ENCODE measurements around the gene CDH16.
"Not testable (repeated sequence)": the region's sequence is repeated elsewhere in the genome, so short reads cannot be mapped to it uniquely, and the experiment has no call there.

CDH16 gene

GRCh38 chr16:66898933-66899309 is 19.8 kb downstream of the CDH16 start:
- H3K4me3 ChIP-seq (ENCODE audit: low read depth, low read length): no peak overlapping the region
- TF ChIP-seq CTCF (IDR thresholded peaks at IDR 0.05; ENCODE audit: borderline replicate concordance, insufficient read depth, low read depth, low read length): no peak

- no peak overlapping the region for H3K4me3 ChIP-seq (ENCODE audit: low read depth, low read length)
- no peak for TF ChIP-seq CTCF (IDR thresholded peaks at IDR 0.05; ENCODE audit: borderline replicate concordance, insufficient read depth, low read depth, low read length)
These were observed 20.5 kb downstream of the CDH16 start for GRCh38 chr16:66898207-66898606.

GRCh38 chr16:66896682-66897081 is 22.0 kb downstream of the CDH16 start:
- not testable (repeated sequence) for H3K4me3 ChIP-seq (ENCODE audit: low read depth, low read length)

GRCh38 chr16:66895999-66896398 is 22.7 kb downstream of the CDH16 start:
- H3K4me3 ChIP-seq (ENCODE audit: low read depth, low read length): no peak overlapping the region
- no peak for TF ChIP-seq CTCF (IDR thresholded peaks at IDR 0.05; ENCODE audit: borderline replicate concordance, insufficient read depth, low read depth, low read length)

GRCh38 chr16:66895689-66895979 is 23.1 kb downstream of the CDH16 start:
- TF ChIP-seq CTCF (IDR thresholded peaks at IDR 0.05; ENCODE audit: borderline replicate concordance, insufficient read depth, low read depth, low read length): no peak
- no peak overlapping the region for H3K4me3 ChIP-seq (ENCODE audit: low read depth, low read length)

- H3K4me3 ChIP-seq (ENCODE audit: low read depth, low read length): no peak overlapping the region
- peak; percentile 92 for TF ChIP-seq CTCF (IDR thresholded peaks at IDR 0.05; ENCODE audit: borderline replicate concordance, insufficient read depth, low read depth, low read length)
These were observed 23.6 kb downstream of the CDH16 start for GRCh38 chr16:66894948-66895688.

GRCh38 chr16:66894055-66894454 is 24.6 kb downstream of the CDH16 start:
- no peak overlapping the region for H3K4me3 ChIP-seq (ENCODE audit: low read depth, low read length)
- no peak for TF ChIP-seq CTCF (IDR thresholded peaks at IDR 0.05; ENCODE audit: borderline replicate concordance, insufficient read depth, low read depth, low read length)

- no peak for TF ChIP-seq CTCF (IDR thresholded peaks at IDR 0.05; ENCODE audit: borderline replicate concordance, insufficient read depth, low read depth, low read length)
- no peak overlapping the region for H3K4me3 ChIP-seq (ENCODE audit: low read depth, low read length)
These were observed 26.9 kb downstream of the CDH16 start for GRCh38 chr16:66891797-66892196.
